ACC112 (cell line): ENCODE data around the gene TTC27.

Experiments used
- H2AFZ ChIP-seq: fragments of 200-600 bp; sonication (generic); one replicate; pipeline ENCODE4 v1.6.0; 2017; ENCODE audit warnings: antibody characterized with exemption, low read length; ENCODE audit not compliant: unreplicated experiment
- H3K27ac ChIP-seq: fragments of 200-600 bp; sonication (generic); 2 replicates; pipeline ENCODE4 v1.5.1; 2014; ENCODE audit warnings: low read depth, mild to moderate bottlenecking, antibody characterized with exemption, low read length, moderate library complexity
- H3K27me3 ChIP-seq: fragments of 200-600 bp; sonication (generic); 2 replicates; pipeline ENCODE4 v1.6.1; 2014; ENCODE audit warnings: mild to moderate bottlenecking, antibody characterized with exemption, low read length, moderate library complexity, mixed read lengths; ENCODE audit not compliant: insufficient read depth
- H3K36me3 ChIP-seq: fragments of 200-600 bp; sonication (generic); 2 replicates; pipeline ENCODE4 v1.6.1; 2016; ENCODE audit warnings: mild to moderate bottlenecking, antibody characterized with exemption, low read length, moderate library complexity, mixed read lengths; ENCODE audit not compliant: insufficient read depth
- H3K4me1 ChIP-seq: fragments of 200-600 bp; sonication (generic); one replicate; pipeline ENCODE4 v1.6.1; 2016; ENCODE audit warnings: low read length, mixed read lengths; ENCODE audit not compliant: insufficient read depth, unreplicated experiment, control insufficient read depth
- H3K4me3 ChIP-seq: fragments of 200-600 bp; sonication (generic); 2 replicates; pipeline ENCODE4 v1.5.1; 2014; ENCODE audit warnings: mild to moderate bottlenecking, low read depth, low read length
- H3K79me2 ChIP-seq: fragments of 200-600 bp; sonication (generic); one replicate; pipeline ENCODE4 v1.6.0; 2016; ENCODE audit warnings: low read length; ENCODE audit not compliant: control insufficient read depth, unreplicated experiment, insufficient read depth

The TTC27 gene

DNA sequence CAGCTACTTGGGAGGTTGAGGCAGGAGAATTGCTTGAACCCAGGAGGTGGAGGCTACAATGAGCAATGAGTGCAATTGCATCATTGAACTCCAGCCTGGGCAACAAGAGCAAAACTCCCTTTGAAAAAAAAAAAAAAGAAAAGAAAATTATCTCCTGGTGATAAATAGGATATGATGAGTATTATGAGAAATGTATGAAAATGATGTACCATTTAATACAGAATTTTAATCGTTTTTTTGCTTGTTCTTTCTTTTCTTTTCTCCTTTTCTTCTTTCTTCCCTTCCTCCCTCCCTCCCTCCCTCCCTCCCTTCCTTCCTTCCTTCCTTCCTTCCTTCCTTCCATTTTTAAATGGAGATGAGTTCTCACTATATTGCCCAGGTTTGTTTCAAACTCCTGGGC, 40.4 kb downstream of the TTC27 start:
- Histone ChIP-seq H3K79me2 (no peaks in the 10 kb centered on the region), H3K27ac (no peak overlapping the region), H2AFZ (no peak overlapping the region), H3K4me3 (no peak overlapping the region), H3K4me1 (no peaks in the 10 kb centered on the region), H3K36me3 (peaks cover 5% of the 10 kb centered on the region; the same call in 1 of the 2 replicates), H3K27me3 (no peaks in the 10 kb centered on the region)

- H3K4me3 ChIP-seq: no peak overlapping the region
- no peak overlapping the region for H2AFZ ChIP-seq
- H3K36me3 ChIP-seq: no peaks in the 10 kb centered on the region
- H3K27me3 ChIP-seq: no peaks in the 10 kb centered on the region
- H3K4me1 ChIP-seq: no peaks in the 10 kb centered on the region
- no peaks in the 10 kb centered on the region for H3K79me2 ChIP-seq
- H3K27ac ChIP-seq: no peak overlapping the region
Measured at GRCh38 chr2:32671885-32672533, 44.2 kb downstream of the TTC27 start.

DNA sequence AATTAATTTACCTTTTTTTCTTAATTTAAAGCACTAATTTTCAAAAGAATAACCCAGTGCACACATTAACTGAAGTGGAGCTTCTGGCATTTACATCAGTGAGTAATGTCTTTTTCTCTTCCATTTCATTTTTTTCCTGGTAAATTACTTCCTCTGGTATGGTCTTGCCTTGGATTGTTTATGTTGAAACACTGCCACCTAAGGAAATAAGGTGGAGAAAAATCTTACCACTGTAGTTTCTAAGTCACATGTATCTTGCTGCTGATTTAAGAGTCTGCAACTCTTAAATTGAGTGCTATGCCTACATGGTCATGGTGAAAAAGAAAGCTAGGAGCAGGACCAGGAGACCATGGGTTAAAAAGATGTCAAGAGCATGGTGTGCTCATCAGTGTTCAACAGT, 51.0 kb downstream of the TTC27 start:
- no peak overlapping the region for H3K27ac ChIP-seq
- H3K4me1 ChIP-seq: peaks cover 4% of the 10 kb centered on the region
- H3K4me3 ChIP-seq: no peak overlapping the region
- H3K79me2 ChIP-seq: no peaks in the 10 kb centered on the region
- no peak overlapping the region for H2AFZ ChIP-seq
- H3K27me3 ChIP-seq: no peaks in the 10 kb centered on the region
- H3K36me3 ChIP-seq: no peaks in the 10 kb centered on the region

DNA sequence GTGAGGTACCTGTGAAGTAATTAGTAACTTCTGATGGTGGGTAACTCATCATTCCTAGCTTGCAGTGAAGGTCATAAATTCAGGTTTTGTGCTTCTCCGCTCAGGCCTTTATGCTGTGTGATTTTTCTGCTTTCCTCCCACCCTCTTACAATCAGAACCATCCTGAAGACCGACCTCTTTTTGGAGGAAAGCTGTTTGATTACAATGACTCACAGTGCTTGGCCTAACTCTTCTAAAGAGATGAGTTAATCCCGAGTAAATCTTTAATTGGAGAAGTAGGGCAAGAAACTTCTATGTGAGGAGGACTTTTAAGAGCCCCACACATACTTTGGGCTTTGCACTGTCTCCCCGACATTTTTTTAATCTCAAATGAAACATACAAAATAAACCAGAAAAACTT, 53.1 kb downstream of the TTC27 start:
- peaks cover 4% of the 10 kb centered on the region for H3K4me1 ChIP-seq
- H3K27me3 ChIP-seq: no peaks in the 10 kb centered on the region
- H3K79me2 ChIP-seq: no peaks in the 10 kb centered on the region
- H3K27ac ChIP-seq: no peak overlapping the region
- H3K36me3 ChIP-seq: no peaks in the 10 kb centered on the region
- H2AFZ ChIP-seq: no peak overlapping the region
- H3K4me3 ChIP-seq: no peak overlapping the region

GRCh38 chr2:32683520-32684086, 55.8 kb downstream of the TTC27 start:
- H3K79me2 ChIP-seq: no peaks in the 10 kb centered on the region
- no peaks in the 10 kb centered on the region for H3K27me3 ChIP-seq
- no peak overlapping the region for H3K27ac ChIP-seq

DNA sequence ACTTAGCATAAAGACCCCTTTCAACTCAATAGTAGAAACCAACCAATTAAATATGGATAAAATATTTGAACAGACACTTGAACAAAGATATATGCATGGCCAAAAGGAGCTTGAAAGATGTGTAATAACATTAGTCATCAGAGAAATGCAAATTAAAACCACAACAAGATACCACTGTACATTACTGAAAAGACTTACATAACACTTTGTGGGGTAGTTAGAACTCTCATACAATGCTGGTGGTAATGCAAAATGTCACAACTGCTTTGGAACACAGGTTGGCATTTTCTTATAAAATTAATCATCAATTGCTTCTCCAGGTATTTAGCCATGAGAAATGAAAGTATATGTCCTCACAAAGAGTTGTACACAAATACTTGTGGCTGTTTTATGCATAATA, 60.7 kb downstream of the TTC27 start:
- Histone ChIP-seq H3K4me3 (no peak overlapping the region), H3K79me2 (no peaks in the 10 kb centered on the region), H2AFZ (no peak overlapping the region), H3K36me3 (no peaks in the 10 kb centered on the region), H3K4me1 (peaks cover 10% of the 10 kb centered on the region), H3K27ac (no peak overlapping the region), H3K27me3 (no peaks in the 10 kb centered on the region)

More at GRCh38 chr2:32683520-32684086, 55.8 kb downstream of the TTC27 start:
- Histone ChIP-seq H3K4me3 (no peak overlapping the region), H2AFZ (no peak overlapping the region), H3K4me1 (peaks cover 10% of the 10 kb centered on the region), H3K36me3 (no peaks in the 10 kb centered on the region)

GRCh38 chr2:32691678-32692077, 63.8 kb downstream of the TTC27 start:
- H3K36me3 ChIP-seq: no peaks in the 10 kb centered on the region
- H3K4me1 ChIP-seq: peaks cover 11% of the 10 kb centered on the region
- no peaks in the 10 kb centered on the region for H3K27me3 ChIP-seq
- H2AFZ ChIP-seq: no peak overlapping the region
- no peaks in the 10 kb centered on the region for H3K79me2 ChIP-seq
- H3K27ac ChIP-seq: no peak overlapping the region
- H3K4me3 ChIP-seq: no peak overlapping the region

- Histone ChIP-seq H3K4me1 (peaks cover 11% of the 10 kb centered on the region), H3K27me3 (no peaks in the 10 kb centered on the region), H3K79me2 (no peaks in the 10 kb centered on the region), H2AFZ (no peak overlapping the region), H3K36me3 (no peaks in the 10 kb centered on the region), H3K4me3 (no peak overlapping the region), H3K27ac (no peak overlapping the region)
Measured at GRCh38 chr2:32696439-32696838, 68.6 kb downstream of the TTC27 start.

- Histone ChIP-seq H3K79me2 (no peaks in the 10 kb centered on the region), H3K27me3 (no peaks in the 10 kb centered on the region), H3K4me3 (no peak overlapping the region), H3K4me1 (peaks cover 11% of the 10 kb centered on the region), H3K36me3 (no peaks in the 10 kb centered on the region), H2AFZ (no peak overlapping the region), H3K27ac (peak overlapping the region; percentile 16; the same call in 1 of the 2 replicates)
Measured at GRCh38 chr2:32697156-32697555, 69.3 kb downstream of the TTC27 start.

- H3K27me3 ChIP-seq: no peaks in the 10 kb centered on the region
- no peak overlapping the region for H2AFZ ChIP-seq
- H3K27ac ChIP-seq: no peak overlapping the region
- no peaks in the 10 kb centered on the region for H3K79me2 ChIP-seq
- peaks cover 11% of the 10 kb centered on the region for H3K4me1 ChIP-seq
- no peak overlapping the region for H3K4me3 ChIP-seq
- H3K36me3 ChIP-seq: 0 out of 2 replicates have a peak, but pooled peaks cover 5% of the 10 kb centered on the region
Measured at GRCh38 chr2:32699151-32699550, 71.3 kb downstream of the TTC27 start.

- Histone ChIP-seq H3K4me1 (peaks cover 9% of the 10 kb centered on the region), H2AFZ (no peak overlapping the region), H3K27ac (no peak overlapping the region), H3K4me3 (no peak overlapping the region), H3K36me3 (0 out of 2 replicates have a peak, but pooled peaks cover 5% of the 10 kb centered on the region), H3K79me2 (no peaks in the 10 kb centered on the region), H3K27me3 (no peaks in the 10 kb centered on the region)
Measured at GRCh38 chr2:32701806-32702205, 74.0 kb downstream of the TTC27 start.
